ENCODE measurements around the gene BCAR3. TPM values are rescaled to one million over a fixed set of nuclear protein-coding genes. Genes with fewer than 3 reads are reported as not detected.

The BCAR3 gene
- total RNA-seq, 2 donors from 2014 or later = 7.9 to 10.9 TPM

- ATAC-seq = no peak
- Histone ChIP-seq H3K27me3 (no peaks in the 10 kb centered on the region), H3K36me3 (replicated peaks in 1 of 2; ENCODE audit: insufficient read depth in 1 of 2, low read depth in 2 of 2) (no peaks in the 10 kb centered on the region), H3K4me3 (no peak overlapping the region), H3K9me3 (no peaks in the 10 kb centered on the region), H3K27ac (no peak overlapping the region), H3K4me1 (no peaks in the 10 kb centered on the region)
- no peak for DNase-seq
- TF ChIP-seq POLR2A (IDR thresholded peaks at IDR 0.05) (no peak), CTCF (IDR thresholded peaks at IDR 0.05) (no peak)
- WGBS, 2 donors = 70 to 75% methylated on average over 14 of the region's 14 CpGs
- intact Hi-C loops (cut with DNase I) = no loop called here
These were observed 14.8 kb downstream of the BCAR3 start for GRCh38 chr1:93666613-93667384.

- WGBS, 2 donors = 64 to 75% methylated on average over 3 of the region's 3 CpGs
- DNase-seq (no peak), ATAC-seq (no peak)
- Histone ChIP-seq H3K36me3 (replicated peaks in 1 of 2; ENCODE audit: insufficient read depth in 1 of 2, low read depth in 2 of 2) (no peaks in the 10 kb centered on the region), H3K4me3 (no peak overlapping the region), H3K9me3 (no peaks in the 10 kb centered on the region), H3K4me1 (no peaks in the 10 kb centered on the region), H3K27me3 (no peaks in the 10 kb centered on the region), H3K27ac (no peak overlapping the region)
- TF ChIP-seq CTCF (IDR thresholded peaks at IDR 0.05) = no peak
- no peak for TF ChIP-seq POLR2A (IDR thresholded peaks at IDR 0.05)
- intact Hi-C loops (cut with DNase I) = no loop called here
These were observed 16.6 kb downstream of the BCAR3 start for GRCh38 chr1:93665015-93665414.

- ATAC-seq = no peak
- no peaks in the 10 kb centered on the region for H3K4me1 ChIP-seq
- WGBS, 2 donors = 38 to 39% methylated on average over 2 of the region's 2 CpGs
These were observed 18.4 kb downstream of the BCAR3 start for GRCh38 chr1:93663208-93663614.

GRCh38 chr1:93662481-93663207 lies 19.0 kb downstream of the BCAR3 start:
- Histone ChIP-seq H3K27ac (no peak overlapping the region), H3K9me3 (no peaks in the 10 kb centered on the region), H3K27me3 (no peaks in the 10 kb centered on the region), H3K36me3 (replicated peaks in 1 of 2; ENCODE audit: insufficient read depth in 1 of 2, low read depth in 2 of 2) (no peaks in the 10 kb centered on the region), H3K4me1 (no peaks in the 10 kb centered on the region), H3K4me3 (no peak overlapping the region)
- intact Hi-C loops (cut with DNase I) = no loop called here
- no peak for ATAC-seq
- WGBS, 2 donors = 85% methylated on average over 7 of the region's 7 CpGs
- TF ChIP-seq CTCF (IDR thresholded peaks at IDR 0.05) = no peak
- no peak for TF ChIP-seq POLR2A (IDR thresholded peaks at IDR 0.05)
- no peak for DNase-seq

More at GRCh38 chr1:93663208-93663614, 18.4 kb downstream of the BCAR3 start:
- no peaks in the 10 kb centered on the region for H3K9me3 ChIP-seq
- no peak for DNase-seq
- intact Hi-C loops (cut with DNase I) = no loop called here
- TF ChIP-seq CTCF (IDR thresholded peaks at IDR 0.05) (no peak), POLR2A (IDR thresholded peaks at IDR 0.05) (no peak)
- no peaks in the 10 kb centered on the region for H3K27me3 ChIP-seq
- H3K36me3 ChIP-seq (replicated peaks in 1 of 2; ENCODE audit: insufficient read depth in 1 of 2, low read depth in 2 of 2) = no peaks in the 10 kb centered on the region
- H3K4me3 ChIP-seq = no peak overlapping the region
- H3K27ac ChIP-seq = no peak overlapping the region
